Subcutaneous adipose tissue (tissue), 4 donors: ENCODE measurements around the gene AVP. TPM values are rescaled to one million over a fixed set of nuclear protein-coding genes. Genes with fewer than 3 reads are reported as not detected.

Experiments
- total RNA-seq, 4 donors: library from RNA; depleted of rRNA; stranded (reverse); fragments of >200 nt; gene quantifications; one replicate each; pipeline ENCODE4 v1.1.0, GENCODE V29; 2016
- TF ChIP-seq, protein P1 (sequence below): fragments of 450-650 bp; IDR thresholded peaks from one replicate; pipeline ENCODE4 v1.5.1; 2016; ENCODE audit warnings: low read depth, mild to moderate bottlenecking, control low read depth, antibody characterized with exemption, moderate library complexity

AVP gene
- total RNA-seq, 4 donors from 2014 or later = 4.3 to 4.6 TPM; not detected in 2

- TF ChIP-seq, protein P1, sequence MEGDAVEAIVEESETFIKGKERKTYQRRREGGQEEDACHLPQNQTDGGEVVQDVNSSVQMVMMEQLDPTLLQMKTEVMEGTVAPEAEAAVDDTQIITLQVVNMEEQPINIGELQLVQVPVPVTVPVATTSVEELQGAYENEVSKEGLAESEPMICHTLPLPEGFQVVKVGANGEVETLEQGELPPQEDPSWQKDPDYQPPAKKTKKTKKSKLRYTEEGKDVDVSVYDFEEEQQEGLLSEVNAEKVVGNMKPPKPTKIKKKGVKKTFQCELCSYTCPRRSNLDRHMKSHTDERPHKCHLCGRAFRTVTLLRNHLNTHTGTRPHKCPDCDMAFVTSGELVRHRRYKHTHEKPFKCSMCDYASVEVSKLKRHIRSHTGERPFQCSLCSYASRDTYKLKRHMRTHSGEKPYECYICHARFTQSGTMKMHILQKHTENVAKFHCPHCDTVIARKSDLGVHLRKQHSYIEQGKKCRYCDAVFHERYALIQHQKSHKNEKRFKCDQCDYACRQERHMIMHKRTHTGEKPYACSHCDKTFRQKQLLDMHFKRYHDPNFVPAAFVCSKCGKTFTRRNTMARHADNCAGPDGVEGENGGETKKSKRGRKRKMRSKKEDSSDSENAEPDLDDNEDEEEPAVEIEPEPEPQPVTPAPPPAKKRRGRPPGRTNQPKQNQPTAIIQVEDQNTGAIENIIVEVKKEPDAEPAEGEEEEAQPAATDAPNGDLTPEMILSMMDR = no peak
Measured at GRCh38 chr20:3111507-3111906, 27.0 kb upstream of the AVP start.

DNA sequence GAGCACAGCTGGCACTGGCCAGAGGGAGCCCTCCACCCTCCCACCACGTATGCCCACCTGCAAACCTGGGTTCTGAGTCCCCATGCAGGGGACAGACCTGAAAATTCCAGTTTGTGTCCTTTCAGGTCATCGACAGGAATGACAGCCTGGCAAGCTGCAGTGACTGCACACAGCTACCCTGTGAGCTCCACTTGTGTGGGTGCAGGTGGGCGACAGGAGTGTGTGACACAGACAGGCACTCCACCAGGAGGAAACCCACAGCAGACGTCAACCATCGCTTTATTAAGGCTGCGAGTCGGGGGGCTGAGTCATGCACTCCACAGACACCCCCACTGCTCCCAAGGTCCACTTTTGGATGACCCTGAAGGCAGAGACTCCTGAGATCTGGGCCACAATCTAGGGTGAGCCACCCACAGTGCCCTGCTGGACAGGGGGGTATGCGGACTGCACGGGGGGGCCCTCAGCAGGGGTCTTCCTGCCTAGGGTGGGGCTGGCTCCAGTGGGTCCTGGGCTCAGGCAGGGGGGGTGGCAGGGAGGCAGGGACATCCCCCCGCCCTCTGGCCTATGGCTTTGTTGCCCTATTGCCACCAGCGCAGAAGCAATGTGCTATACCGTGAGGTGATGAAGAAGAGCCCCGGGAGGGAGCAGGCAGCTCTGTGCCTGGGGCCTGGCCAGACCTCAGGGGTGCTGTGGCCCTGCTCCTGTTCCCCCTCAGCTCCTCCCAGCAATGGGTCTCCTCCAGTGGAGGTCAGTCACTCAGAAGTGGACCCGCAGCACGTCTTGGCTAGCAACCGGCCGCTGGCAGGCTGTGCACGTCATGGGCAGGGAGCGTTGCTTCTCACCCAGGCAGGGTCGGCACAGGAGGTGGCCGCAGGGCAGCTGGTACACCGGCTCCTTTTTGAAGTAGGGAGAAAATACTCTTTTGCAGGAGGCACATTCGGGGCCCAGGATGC is 25.1 kb upstream of the AVP start:
- TF ChIP-seq, protein P1 = no peak

DNA sequence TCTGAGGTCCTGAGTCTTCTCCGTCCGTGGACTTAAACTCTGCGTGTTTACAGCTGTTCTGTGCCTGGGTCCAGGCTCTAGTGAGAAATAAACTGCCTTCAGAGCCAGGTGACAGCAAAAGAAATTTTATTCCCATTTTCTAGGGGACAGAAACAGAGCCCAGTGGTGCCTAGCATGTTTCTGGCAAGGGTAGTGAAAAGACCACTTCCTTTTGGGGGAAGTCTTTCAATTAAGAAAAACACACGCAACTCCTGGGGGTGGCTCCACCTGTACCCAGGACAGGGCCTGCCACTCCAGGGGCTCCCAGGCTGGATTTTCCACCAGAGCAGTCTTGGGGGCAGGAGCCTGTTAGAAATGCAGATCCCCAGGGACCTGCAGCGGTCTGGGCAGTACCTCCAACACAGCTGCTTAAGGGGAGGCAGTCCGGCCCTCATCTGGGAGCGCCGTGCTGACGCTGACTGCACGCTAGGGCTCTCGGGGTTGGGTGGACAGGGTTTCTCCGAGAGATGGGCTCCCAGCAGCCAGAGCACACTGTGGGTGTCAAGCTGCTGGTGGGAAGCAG is 23.0 kb upstream of the AVP start:
- TF ChIP-seq, protein P1 = no peak

GRCh38 chr20:3106658-3107463 is 22.3 kb upstream of the AVP start:
- TF ChIP-seq, protein P1 = no peak

GRCh38 chr20:3106185-3106584 is 21.7 kb upstream of the AVP start:
- TF ChIP-seq, protein P1 = no peak

- TF ChIP-seq, protein P1 = no peak
Measured at GRCh38 chr20:3105256-3106137, 21.0 kb upstream of the AVP start.
